GM23338 (cell line): ENCODE measurements around the gene HOXD8.

ENCODE experiments used
- CTCF ChIP-seq, 2 experiments: fragments of 200-600 bp in 1 of 2; sonication (generic) in 1 of 2; conservative IDR thresholded peaks; 2 replicates each; pipeline versions ENCODE4 v1.5.1 to v1.6.1; 2016 to 2017; ENCODE audit warnings: antibody characterized with exemption in 2 of 2, low read depth in 2 of 2, mild to moderate bottlenecking in 2 of 2, moderate library complexity in 1 of 2
- EZH2 ChIP-seq: fragments of 200-600 bp; sonication (generic); IDR thresholded peaks from one replicate; pipeline ENCODE4 v1.8.0; 2017; ENCODE audit warnings: antibody characterized with exemption, mild to moderate bottlenecking, low read depth; ENCODE audit not compliant: unreplicated experiment
- EZH2phosphoT487 ChIP-seq: fragments of 200-600 bp; sonication (generic); IDR thresholded peaks from one replicate; pipeline ENCODE4 v1.8.1; 2018; ENCODE audit warnings: antibody characterized with exemption; ENCODE audit not compliant: unreplicated experiment
- JUNB ChIP-seq: IDR thresholded peaks from one replicate; pipeline ENCODE4 v1.6.1; 2016; ENCODE audit warnings: antibody characterized with exemption; ENCODE audit not compliant: unreplicated experiment
- NANOG ChIP-seq: IDR thresholded peaks from 2 replicates; pipeline ENCODE4 v1.6.1; 2016; ENCODE audit warnings: antibody characterized with exemption, borderline replicate concordance
- POLR2AphosphoS5 ChIP-seq: IDR thresholded peaks from 2 replicates; pipeline ENCODE4 v1.6.1; 2016; ENCODE audit warnings: antibody characterized with exemption, low read depth
- REST ChIP-seq: IDR thresholded peaks from one replicate; pipeline ENCODE4 v1.6.1; 2018; ENCODE audit warnings: antibody characterized with exemption; ENCODE audit not compliant: unreplicated experiment
- TF ChIP-seq, protein P1 (sequence below): fragments of 250-450 bp; sonication (Bioruptor Pico); IDR thresholded peaks from 2 replicates; pipeline ENCODE4 v1.5.0; 2020; ENCODE audit warnings: mild to moderate bottlenecking, moderate library complexity

GRCh38 chr2:176094349-176094748 lies 35.2 kb upstream of the HOXD8 start:
- no peak for TF ChIP-seq CTCF (conservative IDR thresholded peaks at IDR 0.05; ENCODE audit: low read depth in 2 of 2)
- TF ChIP-seq POLR2AphosphoS5 = no peak
- TF ChIP-seq JUNB = no peak
- peak; percentile 57 for TF ChIP-seq EZH2
- TF ChIP-seq EZH2phosphoT487 = no peak
- TF ChIP-seq REST = no peak
- no peak for TF ChIP-seq NANOG
- TF ChIP-seq, protein P1, sequence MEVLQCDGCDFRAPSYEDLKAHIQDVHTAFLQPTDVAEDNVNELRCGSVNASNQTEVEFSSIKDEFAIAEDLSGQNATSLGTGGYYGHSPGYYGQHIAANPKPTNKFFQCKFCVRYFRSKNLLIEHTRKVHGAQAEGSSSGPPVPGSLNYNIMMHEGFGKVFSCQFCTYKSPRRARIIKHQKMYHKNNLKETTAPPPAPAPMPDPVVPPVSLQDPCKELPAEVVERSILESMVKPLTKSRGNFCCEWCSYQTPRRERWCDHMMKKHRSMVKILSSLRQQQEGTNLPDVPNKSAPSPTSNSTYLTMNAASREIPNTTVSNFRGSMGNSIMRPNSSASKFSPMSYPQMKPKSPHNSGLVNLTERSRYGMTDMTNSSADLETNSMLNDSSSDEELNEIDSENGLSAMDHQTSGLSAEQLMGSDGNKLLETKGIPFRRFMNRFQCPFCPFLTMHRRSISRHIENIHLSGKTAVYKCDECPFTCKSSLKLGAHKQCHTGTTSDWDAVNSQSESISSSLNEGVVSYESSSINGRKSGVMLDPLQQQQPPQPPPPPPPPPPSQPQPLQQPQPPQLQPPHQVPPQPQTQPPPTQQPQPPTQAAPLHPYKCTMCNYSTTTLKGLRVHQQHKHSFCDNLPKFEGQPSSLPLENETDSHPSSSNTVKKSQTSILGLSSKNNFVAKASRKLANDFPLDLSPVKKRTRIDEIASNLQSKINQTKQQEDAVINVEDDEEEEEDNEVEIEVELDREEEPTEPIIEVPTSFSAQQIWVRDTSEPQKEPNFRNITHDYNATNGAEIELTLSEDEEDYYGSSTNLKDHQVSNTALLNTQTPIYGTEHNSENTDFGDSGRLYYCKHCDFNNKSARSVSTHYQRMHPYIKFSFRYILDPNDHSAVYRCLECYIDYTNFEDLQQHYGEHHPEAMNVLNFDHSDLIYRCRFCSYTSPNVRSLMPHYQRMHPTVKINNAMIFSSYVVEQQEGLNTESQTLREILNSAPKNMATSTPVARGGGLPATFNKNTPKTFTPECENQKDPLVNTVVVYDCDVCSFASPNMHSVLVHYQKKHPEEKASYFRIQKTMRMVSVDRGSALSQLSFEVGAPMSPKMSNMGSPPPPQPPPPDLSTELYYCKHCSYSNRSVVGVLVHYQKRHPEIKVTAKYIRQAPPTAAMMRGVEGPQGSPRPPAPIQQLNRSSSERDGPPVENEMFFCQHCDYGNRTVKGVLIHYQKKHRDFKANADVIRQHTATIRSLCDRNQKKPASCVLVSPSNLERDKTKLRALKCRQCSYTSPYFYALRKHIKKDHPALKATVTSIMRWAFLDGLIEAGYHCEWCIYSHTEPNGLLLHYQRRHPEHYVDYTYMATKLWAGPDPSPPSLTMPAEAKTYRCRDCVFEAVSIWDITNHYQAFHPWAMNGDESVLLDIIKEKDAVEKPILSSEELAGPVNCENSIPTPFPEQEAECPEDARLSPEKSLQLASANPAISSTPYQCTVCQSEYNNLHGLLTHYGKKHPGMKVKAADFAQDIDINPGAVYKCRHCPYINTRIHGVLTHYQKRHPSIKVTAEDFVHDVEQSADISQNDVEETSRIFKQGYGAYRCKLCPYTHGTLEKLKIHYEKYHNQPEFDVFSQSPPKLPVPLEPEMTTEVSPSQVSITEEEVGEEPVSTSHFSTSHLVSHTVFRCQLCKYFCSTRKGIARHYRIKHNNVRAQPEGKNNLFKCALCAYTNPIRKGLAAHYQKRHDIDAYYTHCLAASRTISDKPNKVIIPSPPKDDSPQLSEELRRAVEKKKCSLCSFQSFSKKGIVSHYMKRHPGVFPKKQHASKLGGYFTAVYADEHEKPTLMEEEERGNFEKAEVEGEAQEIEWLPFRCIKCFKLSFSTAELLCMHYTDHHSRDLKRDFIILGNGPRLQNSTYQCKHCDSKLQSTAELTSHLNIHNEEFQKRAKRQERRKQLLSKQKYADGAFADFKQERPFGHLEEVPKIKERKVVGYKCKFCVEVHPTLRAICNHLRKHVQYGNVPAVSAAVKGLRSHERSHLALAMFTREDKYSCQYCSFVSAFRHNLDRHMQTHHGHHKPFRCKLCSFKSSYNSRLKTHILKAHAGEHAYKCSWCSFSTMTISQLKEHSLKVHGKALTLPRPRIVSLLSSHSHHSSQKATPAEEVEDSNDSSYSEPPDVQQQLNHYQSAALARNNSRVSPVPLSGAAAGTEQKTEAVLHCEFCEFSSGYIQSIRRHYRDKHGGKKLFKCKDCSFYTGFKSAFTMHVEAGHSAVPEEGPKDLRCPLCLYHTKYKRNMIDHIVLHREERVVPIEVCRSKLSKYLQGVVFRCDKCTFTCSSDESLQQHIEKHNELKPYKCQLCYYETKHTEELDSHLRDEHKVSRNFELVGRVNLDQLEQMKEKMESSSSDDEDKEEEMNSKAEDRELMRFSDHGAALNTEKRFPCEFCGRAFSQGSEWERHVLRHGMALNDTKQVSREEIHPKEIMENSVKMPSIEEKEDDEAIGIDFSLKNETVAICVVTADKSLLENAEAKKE (CRISPR knock-in tag) = no peak
